Activated T-helper 17 cell treated with anti-CD3 and anti-CD28 coated beads, Interleukin-2, amount 50 U/mL, for 72 hours (primary cell): Measurements from ENCODE around the gene ZBTB21. TPM values are rescaled to one million over a fixed set of nuclear protein-coding genes. Genes with fewer than 3 reads are reported as not detected.

Experiments
- ATAC-seq: fragments of 150-1000 bp; cut with Tn5 transposase; replicated peaks from 2 replicates; pipeline ENCODE4 v1.10.0; 2021; ENCODE audit warnings: mild to moderate bottlenecking, moderate library complexity
- H3K27ac Mint-ChIP-seq: one replicate; pipeline ENCODE4 v1.8.0; 2022; ENCODE audit warnings: mixed read lengths
- H3K27me3 Mint-ChIP-seq: one replicate; pipeline ENCODE4 v1.8.0; 2022; ENCODE audit warnings: mixed read lengths
- H3K36me3 Mint-ChIP-seq: one replicate; pipeline ENCODE4 v1.8.0; 2022; ENCODE audit warnings: low read depth, mild to moderate bottlenecking, mixed read lengths
- H3K4me1 Mint-ChIP-seq: one replicate; pipeline ENCODE4 v1.8.0; 2022; ENCODE audit warnings: mixed read lengths
- H3K4me3 Mint-ChIP-seq: one replicate; pipeline ENCODE4 v1.8.0; 2022; ENCODE audit warnings: mild to moderate bottlenecking, mixed read lengths
- H3K9me3 Mint-ChIP-seq: one replicate; pipeline ENCODE4 v1.8.0; 2022; ENCODE audit warnings: mixed read lengths
- total RNA-seq, 2 donors: library from RNA; stranded (reverse); gene quantifications; one replicate each; pipeline ENCODE4 v1.2.3, GENCODE V29; 2022

ZBTB21 gene
- total RNA-seq, 2 donors from 2014 or later = 18.5 to 37.2 TPM

DNA sequence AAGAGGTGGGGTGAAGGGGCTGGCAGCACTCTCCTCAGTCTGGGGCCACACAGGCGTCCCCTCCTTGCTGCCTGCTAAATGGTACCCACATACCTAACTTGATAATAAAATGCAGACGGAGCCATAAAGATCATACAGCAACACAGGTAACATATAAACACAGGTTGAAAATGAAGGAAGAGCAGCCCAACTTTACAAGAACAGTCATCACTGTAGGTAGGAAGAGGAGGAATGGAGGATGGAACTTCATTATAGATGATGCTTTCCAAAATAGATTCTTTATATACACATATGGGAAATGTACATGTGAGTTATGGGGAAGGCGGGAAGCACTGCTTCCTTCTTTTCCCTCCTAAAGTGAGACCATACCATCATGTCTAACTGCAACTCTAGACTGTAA is 69.7 kb downstream of the ZBTB21 start:
- ATAC-seq = no peak
- Mint-ChIP-seq H3K36me3 (no peaks in the 10 kb centered on the region), H3K4me1 (no peaks in the 10 kb centered on the region), H3K27me3 (no peaks in the 10 kb centered on the region), H3K4me3 (no peak overlapping the region), H3K27ac (no peak overlapping the region), H3K9me3 (no peaks in the 10 kb centered on the region)

DNA sequence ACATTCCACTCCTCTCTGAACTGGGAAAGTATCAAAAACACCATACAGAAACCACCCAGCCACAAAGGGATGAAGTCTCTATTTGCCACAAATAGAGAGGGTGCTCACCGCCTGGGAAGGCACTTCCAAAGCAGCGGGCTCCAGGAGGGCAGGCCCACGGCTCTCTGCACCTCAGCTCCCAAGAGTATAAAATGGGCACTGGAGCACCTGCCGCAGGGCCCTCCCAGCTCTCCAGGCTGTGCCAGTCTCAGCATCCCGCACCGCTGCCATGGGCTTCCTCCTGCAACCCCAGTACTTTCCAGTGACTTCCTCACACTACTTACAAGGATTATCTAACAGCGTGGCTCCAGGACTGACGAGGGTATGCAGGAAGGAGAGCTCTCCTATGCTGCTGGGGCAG is 70.8 kb downstream of the ZBTB21 start:
- Mint-ChIP-seq H3K36me3 (no peaks in the 10 kb centered on the region), H3K27me3 (no peaks in the 10 kb centered on the region), H3K4me1 (no peaks in the 10 kb centered on the region), H3K4me3 (no peak overlapping the region), H3K27ac (no peak overlapping the region), H3K9me3 (no peaks in the 10 kb centered on the region)
- no peak for ATAC-seq

Other genes starting within 250 kb of the ZBTB21 start
- gene RIPK4, start 243.3 kb downstream of the ZBTB21 start, total RNA-seq = 1 to 10 TPM in 1 of 2 donors, not detected in 1; 1.1 TPM
- 10 to 100 TPM; 17.1 to 17.6 TPM for gene PRDM15, start 131.0 kb downstream of the ZBTB21 start, total RNA-seq
- gene C2CD2, start 56.3 kb downstream of the ZBTB21 start, total RNA-seq = 1 to 10 TPM; 4.6 to 8.2 TPM
- under 1 TPM in 1 of 2 donors, not detected in 1; 0.11 TPM for gene UMODL1, start 61.0 kb upstream of the ZBTB21 start, total RNA-seq
- 1 to 10 TPM; 3.1 to 8.2 TPM for gene ABCG1, start 208.8 kb upstream of the ZBTB21 start, total RNA-seq